Muscle layer of colon (tissue), 2 donors: ENCODE measurements around the gene MCAT.

Source experiments
- H3K27ac ChIP-seq: one replicate; pipeline ENCODE4 v1.7.0; 2013; ENCODE audit warnings: low read depth, mild to moderate bottlenecking, low read length, moderate library complexity
- H3K27me3 ChIP-seq, 2 donors: one replicate each; pipeline ENCODE4 v1.7.0; 2013; ENCODE audit warnings: low read length in 2 of 2, mild to moderate bottlenecking in 2 of 2; ENCODE audit not compliant: insufficient read depth in 2 of 2, control insufficient read depth in 1 of 2
- H3K36me3 ChIP-seq: one replicate; pipeline ENCODE4 v1.7.0; 2013; ENCODE audit warnings: mild to moderate bottlenecking, low read length; ENCODE audit not compliant: insufficient read depth
- H3K4me1 ChIP-seq: one replicate; pipeline ENCODE4 v1.7.0; 2013; ENCODE audit warnings: mild to moderate bottlenecking, low read length; ENCODE audit not compliant: insufficient read depth
- H3K4me3 ChIP-seq, 2 donors: one replicate each; pipeline ENCODE4 v1.7.0; 2013; ENCODE audit warnings: low read length in 2 of 2, low read depth in 1 of 2, mild to moderate bottlenecking in 1 of 2, moderate library complexity in 1 of 2
- H3K9ac ChIP-seq: one replicate; pipeline ENCODE4 v1.7.0; 2013; ENCODE audit warnings: low read length
- H3K9me3 ChIP-seq: one replicate; pipeline ENCODE4 v1.7.0; 2013; ENCODE audit warnings: mild to moderate bottlenecking, low read length
- donor health status: abdominal sarcoma.
- donor health status: Adenocarcinoma of cecum.

MCAT gene

GRCh38 chr22:43129426-43130425 is 13.5 kb downstream of the MCAT start:
- peaks cover 0 to 4% of the 10 kb centered on the region in 2 donors for H3K27me3 ChIP-seq
- H3K27ac ChIP-seq: no peak overlapping the region
- peaks cover 22% of the 10 kb centered on the region for H3K36me3 ChIP-seq
- H3K9me3 ChIP-seq: no peaks in the 10 kb centered on the region
- H3K4me1 ChIP-seq: no peaks in the 10 kb centered on the region
- no peak overlapping the region for H3K9ac ChIP-seq
- no peak overlapping the region for H3K4me3 ChIP-seq

- Histone ChIP-seq H3K9ac (no peak overlapping the region), H3K27ac (no peak overlapping the region)
These were observed 14.2 kb downstream of the MCAT start for GRCh38 chr22:43128928-43129424.

GRCh38 chr22:43128116-43128515 is 15.1 kb downstream of the MCAT start:
- Histone ChIP-seq H3K4me1 (no peaks in the 10 kb centered on the region), H3K9ac (no peak overlapping the region), H3K9me3 (no peaks in the 10 kb centered on the region), H3K27me3 (peaks cover 0 to 4% of the 10 kb centered on the region in 2 donors), H3K36me3 (peaks cover 11% of the 10 kb centered on the region), H3K27ac (no peak overlapping the region), H3K4me3 (no peak overlapping the region)

More at GRCh38 chr22:43128928-43129424, 14.2 kb downstream of the MCAT start:
- H3K36me3 ChIP-seq: peaks cover 16% of the 10 kb centered on the region
- H3K27me3 ChIP-seq: peaks cover 0 to 4% of the 10 kb centered on the region in 2 donors
- no peaks in the 10 kb centered on the region for H3K4me1 ChIP-seq
- no peak overlapping the region for H3K4me3 ChIP-seq
- H3K9me3 ChIP-seq: no peaks in the 10 kb centered on the region

- Histone ChIP-seq H3K36me3 (peaks cover 4% of the 10 kb centered on the region), H3K4me3 (no peak overlapping the region), H3K9ac (no peak overlapping the region), H3K4me1 (no peaks in the 10 kb centered on the region), H3K27ac (no peak overlapping the region), H3K27me3 (peaks cover 0 to 4% of the 10 kb centered on the region in 2 donors), H3K9me3 (no peaks in the 10 kb centered on the region)
These were observed 15.9 kb downstream of the MCAT start for GRCh38 chr22:43127166-43127908.

- Histone ChIP-seq H3K4me1 (no peaks in the 10 kb centered on the region), H3K4me3 (no peak overlapping the region), H3K9ac (no peak overlapping the region), H3K9me3 (no peaks in the 10 kb centered on the region), H3K27me3 (peaks cover 0 to 4% of the 10 kb centered on the region in 2 donors), H3K27ac (no peak overlapping the region), H3K36me3 (no peaks in the 10 kb centered on the region)
These were observed 16.6 kb downstream of the MCAT start for GRCh38 chr22:43126501-43127165.

GRCh38 chr22:43118953-43119458 is 24.2 kb downstream of the MCAT start:
- Histone ChIP-seq H3K27ac (no peak overlapping the region), H3K27me3 (peaks cover 0 to 4% of the 10 kb centered on the region in 2 donors), H3K9me3 (no peaks in the 10 kb centered on the region), H3K36me3 (no peaks in the 10 kb centered on the region), H3K4me3 (no peak overlapping the region), H3K9ac (no peak overlapping the region), H3K4me1 (no peaks in the 10 kb centered on the region)

GRCh38 chr22:43118024-43118849 is 25.0 kb downstream of the MCAT start:
- H3K4me1 ChIP-seq: no peaks in the 10 kb centered on the region
- H3K4me3 ChIP-seq: no peak overlapping the region
- no peak overlapping the region for H3K9ac ChIP-seq
- H3K27ac ChIP-seq: no peak overlapping the region
- H3K27me3 ChIP-seq: peaks cover 0 to 11% of the 10 kb centered on the region in 2 donors
- H3K9me3 ChIP-seq: no peaks in the 10 kb centered on the region
- no peaks in the 10 kb centered on the region for H3K36me3 ChIP-seq

GRCh38 chr22:43116932-43117331 is 26.3 kb downstream of the MCAT start:
- no peak overlapping the region for H3K4me3 ChIP-seq

GRCh38 chr22:43114958-43115357 is 28.2 kb downstream of the MCAT start:
- Histone ChIP-seq H3K36me3 (no peaks in the 10 kb centered on the region), H3K4me1 (peaks cover 10% of the 10 kb centered on the region), H3K27me3 (peaks cover 19 to 42% of the 10 kb centered on the region in 2 donors), H3K4me3 (no peak overlapping the region), H3K9me3 (no peaks in the 10 kb centered on the region), H3K27ac (no peak overlapping the region), H3K9ac (no peak overlapping the region)

More at GRCh38 chr22:43116932-43117331, 26.3 kb downstream of the MCAT start:
- H3K27me3 ChIP-seq: peaks cover 11 to 23% of the 10 kb centered on the region in 2 donors
- no peaks in the 10 kb centered on the region for H3K9me3 ChIP-seq
- H3K4me1 ChIP-seq: no peaks in the 10 kb centered on the region
- no peak overlapping the region for H3K27ac ChIP-seq
- no peak overlapping the region for H3K9ac ChIP-seq
- no peaks in the 10 kb centered on the region for H3K36me3 ChIP-seq

GRCh38 chr22:43113526-43114251 is 29.5 kb downstream of the MCAT start:
- Histone ChIP-seq H3K9me3 (no peaks in the 10 kb centered on the region), H3K27me3 (peaks cover 19 to 44% of the 10 kb centered on the region in 2 donors), H3K4me3 (no peak overlapping the region), H3K36me3 (no peaks in the 10 kb centered on the region), H3K9ac (no peak overlapping the region), H3K4me1 (peaks cover 11% of the 10 kb centered on the region), H3K27ac (no peak overlapping the region)
